HG02973 (cell line): ENCODE data around the gene TBXAS1.
"Not testable (repeated sequence)": the region's sequence is repeated elsewhere in the genome, so short reads cannot be mapped to it uniquely, and the experiment has no call there.

Source experiments
- ATAC-seq: cut with Tn5 transposase; IDR thresholded peaks from one replicate; pipeline ENCODE4 v1.9.1; 2021; ENCODE audit warnings: moderate library complexity; ENCODE audit not compliant: unreplicated experiment

The TBXAS1 gene

GRCh38 chr7:139886899-139887298 is 57.8 kb downstream of the TBXAS1 start:
- no peak for ATAC-seq

- no peak for ATAC-seq
Observed at GRCh38 chr7:139887992-139888481, 59.0 kb downstream of the TBXAS1 start.

GRCh38 chr7:139889186-139889871 is 60.3 kb downstream of the TBXAS1 start:
- no peak for ATAC-seq

GRCh38 chr7:139893461-139893860 is 64.4 kb downstream of the TBXAS1 start:
- no peak for ATAC-seq

- no peak for ATAC-seq
Observed at GRCh38 chr7:139893999-139894398, 64.9 kb downstream of the TBXAS1 start.

- no peak for ATAC-seq
Observed at GRCh38 chr7:139895141-139895829, 66.2 kb downstream of the TBXAS1 start.

GRCh38 chr7:139896288-139896687 is 67.2 kb downstream of the TBXAS1 start:
- no peak for ATAC-seq

- ATAC-seq: no peak
Observed at GRCh38 chr7:139896831-139897230, 67.8 kb downstream of the TBXAS1 start.

GRCh38 chr7:139897422-139898090 is 68.5 kb downstream of the TBXAS1 start:
- no peak for ATAC-seq

- ATAC-seq: no peak
Observed at GRCh38 chr7:139898483-139898882, 69.4 kb downstream of the TBXAS1 start.

GRCh38 chr7:139899328-139899955 is 70.4 kb downstream of the TBXAS1 start:
- ATAC-seq: no peak

- no peak for ATAC-seq
Observed at GRCh38 chr7:139900326-139900725, 71.3 kb downstream of the TBXAS1 start.

- ATAC-seq: no peak
Observed at GRCh38 chr7:139901056-139901795, 72.2 kb downstream of the TBXAS1 start.

- no peak for ATAC-seq
Observed at GRCh38 chr7:139901901-139902300, 72.8 kb downstream of the TBXAS1 start.

- ATAC-seq: no peak
Observed at GRCh38 chr7:139902436-139903102, 73.5 kb downstream of the TBXAS1 start.

- not testable (repeated sequence) for ATAC-seq
Observed at GRCh38 chr7:139903103-139903477, 74.0 kb downstream of the TBXAS1 start.

GRCh38 chr7:139906879-139907278 is 77.8 kb downstream of the TBXAS1 start:
- ATAC-seq: no peak

GRCh38 chr7:139908792-139909191 is 79.7 kb downstream of the TBXAS1 start:
- no peak for ATAC-seq

GRCh38 chr7:139909379-139910050 is 80.5 kb downstream of the TBXAS1 start:
- no peak for ATAC-seq
